ENCODE measurements around the gene DSCAML1. TPM values are rescaled to one million over a fixed set of nuclear protein-coding genes. Genes with fewer than 3 reads are reported as not detected.

DSCAML1 gene
- total RNA-seq, 1 experiment from 2014 or later: 5.4 TPM

DNA sequence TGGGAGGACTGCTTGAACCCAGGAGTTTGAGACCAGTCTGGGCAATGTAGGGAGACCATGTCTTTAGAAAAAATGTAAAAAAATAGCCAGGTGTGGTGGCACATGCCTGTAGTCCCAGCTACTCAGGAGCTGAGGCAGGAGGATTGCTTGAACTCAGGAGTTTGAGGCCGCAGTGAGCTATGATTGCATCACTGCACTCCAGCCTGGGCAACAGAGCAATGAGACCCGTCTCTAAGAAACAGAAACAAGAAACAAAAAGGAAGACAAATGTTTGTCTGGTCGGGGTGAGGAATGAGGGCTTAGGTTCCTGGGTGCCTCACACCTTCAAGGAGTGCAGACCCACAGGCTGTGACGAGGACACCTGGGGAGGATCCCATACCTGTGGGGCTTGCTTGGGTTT lies 277.4 kb downstream of the DSCAML1 start:
- in situ Hi-C loops (cut with HindIII; ENCODE audit: low pct_unique_long_range_greater_than_20kb, low sequenced_read_pairs): no loop called here
- DNase-seq (ENCODE audit: low read depth): peak; percentile 83

DNA sequence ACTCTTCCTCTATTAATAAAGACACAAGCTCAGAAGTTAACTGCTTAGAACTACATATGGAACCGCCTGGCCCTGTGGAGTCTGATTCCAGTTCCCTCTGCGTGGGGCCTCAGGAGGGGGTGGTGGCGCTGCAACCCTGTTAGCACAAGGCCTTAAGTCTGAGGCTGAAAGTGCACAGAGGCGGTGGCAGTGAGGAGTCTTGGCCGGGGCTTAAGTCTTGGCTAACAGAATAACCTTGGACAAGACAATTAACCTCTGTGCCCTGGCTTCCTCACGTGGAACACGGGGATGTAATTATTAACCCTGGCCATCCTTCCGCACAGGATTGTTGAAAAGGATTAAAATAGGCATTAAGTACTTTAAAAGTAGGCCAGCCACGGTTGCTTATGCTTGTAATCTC lies 277.8 kb downstream of the DSCAML1 start:
- in situ Hi-C loops (cut with HindIII; ENCODE audit: low pct_unique_long_range_greater_than_20kb, low sequenced_read_pairs): no loop called here
- peak; percentile 87 for DNase-seq (ENCODE audit: low read depth)

DNA sequence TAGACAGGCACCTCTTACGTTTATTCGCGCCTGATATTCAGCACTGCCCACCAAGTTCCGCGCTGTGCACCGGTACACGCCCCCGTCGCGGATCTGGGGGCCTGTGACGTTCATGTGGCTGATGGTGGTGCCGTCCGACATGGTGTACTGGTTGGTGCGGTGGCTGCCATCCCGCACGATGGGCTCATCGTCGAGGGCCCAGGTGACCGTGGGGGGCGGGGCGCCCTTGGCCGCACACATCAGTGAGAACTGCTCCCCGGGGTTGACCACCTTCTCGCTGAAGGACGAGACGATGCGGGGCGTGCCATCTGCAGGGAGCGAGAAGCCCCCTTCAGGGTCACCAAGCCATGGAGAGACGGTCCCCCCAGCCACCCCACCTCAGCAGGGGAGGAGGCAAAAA lies 278.6 kb downstream of the DSCAML1 start:
- in situ Hi-C loops (cut with HindIII; ENCODE audit: low pct_unique_long_range_greater_than_20kb, low sequenced_read_pairs): no loop called here
- DNase-seq (ENCODE audit: low read depth): no peak

DNA sequence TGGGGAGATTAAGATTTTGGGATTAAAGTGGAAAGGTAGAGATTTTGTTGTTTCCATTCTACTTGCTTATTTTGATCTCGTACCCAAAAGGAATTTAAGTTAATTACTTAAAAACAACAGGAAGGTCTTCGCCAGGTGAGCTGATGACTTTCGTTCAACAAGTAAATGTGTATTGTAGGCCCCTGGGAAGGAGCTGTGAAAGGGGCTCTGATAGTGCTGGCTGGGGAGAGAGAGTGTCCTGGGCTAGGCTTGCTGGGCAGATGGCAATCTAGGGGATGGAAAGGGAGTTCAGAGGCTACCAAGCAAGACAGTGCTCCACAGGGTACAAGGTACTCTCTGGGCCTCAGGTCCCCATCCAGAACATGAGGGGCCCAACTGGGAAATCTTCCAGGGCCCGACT lies 279.9 kb downstream of the DSCAML1 start:
- no peak for DNase-seq (ENCODE audit: low read depth)
- in situ Hi-C loops (cut with HindIII; ENCODE audit: low pct_unique_long_range_greater_than_20kb, low sequenced_read_pairs): no loop called here

DNA sequence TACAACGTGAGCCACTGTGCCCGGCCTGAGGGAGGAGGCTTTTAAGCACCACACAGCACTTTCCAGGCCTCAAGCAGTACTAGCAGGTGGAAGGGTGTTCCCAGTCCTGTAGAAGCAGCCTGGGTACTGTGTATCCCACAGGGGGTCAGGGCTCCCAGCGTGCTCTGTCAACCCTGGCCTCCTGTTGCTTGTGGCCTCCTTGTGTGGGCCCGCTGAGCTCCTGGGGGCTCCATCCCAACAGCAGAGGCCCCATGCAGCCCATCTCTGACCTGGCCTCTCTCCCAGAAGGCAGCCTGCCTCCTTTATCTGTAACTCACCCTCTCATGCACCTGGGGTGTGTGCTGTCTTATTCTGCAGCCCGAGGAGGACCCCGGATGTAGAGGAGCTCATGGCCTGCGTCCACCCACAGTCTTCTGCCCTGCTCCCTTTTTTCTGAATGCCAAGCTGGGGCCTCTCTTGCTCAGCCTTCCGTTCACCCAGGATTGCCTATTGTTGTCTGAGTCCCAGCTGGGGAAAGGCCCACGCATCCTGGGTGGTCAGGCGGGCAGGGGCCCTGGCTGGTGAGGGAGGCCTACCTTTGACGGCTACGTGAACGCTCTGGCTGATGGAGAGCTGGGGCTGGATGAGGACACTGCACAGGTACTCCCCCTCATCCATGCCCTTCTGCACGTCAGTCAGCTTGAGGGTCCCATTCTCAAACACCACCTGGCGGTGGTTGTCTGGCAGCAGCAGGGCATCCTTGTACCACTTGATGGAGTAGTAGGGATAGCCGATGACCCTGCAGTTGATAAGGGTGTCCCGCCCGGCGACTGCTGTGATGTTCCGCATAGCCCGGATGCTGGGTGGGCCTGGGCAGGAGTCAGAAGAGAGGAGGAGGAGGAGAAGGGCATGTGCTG lies 280.9 kb downstream of the DSCAML1 start:
- DNase-seq (ENCODE audit: low read depth): no peak
- in situ Hi-C loops (cut with HindIII; ENCODE audit: low pct_unique_long_range_greater_than_20kb, low sequenced_read_pairs): no loop called here

DNA sequence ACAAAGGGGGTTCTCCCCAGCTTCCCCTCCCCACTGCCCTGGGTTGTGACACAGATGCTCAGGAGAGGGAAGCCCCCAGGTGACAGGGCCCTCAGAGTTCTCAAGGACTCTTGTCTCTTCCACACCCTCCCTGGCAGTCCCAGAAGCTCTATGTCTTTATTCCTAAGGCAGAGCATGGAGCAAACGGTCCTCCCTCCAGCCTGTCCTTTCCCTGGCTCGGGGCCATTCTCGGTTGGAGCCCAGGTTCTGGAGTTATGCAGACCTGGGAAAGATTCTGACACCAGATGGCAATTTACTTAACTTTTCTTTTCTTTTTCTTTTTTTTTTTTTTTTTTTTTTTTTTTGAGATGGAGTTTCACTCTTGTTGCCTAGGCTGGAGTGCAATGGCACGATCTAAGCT lies 282.8 kb downstream of the DSCAML1 start:
- in situ Hi-C loops (cut with HindIII; ENCODE audit: low pct_unique_long_range_greater_than_20kb, low sequenced_read_pairs): no loop called here
- no peak for DNase-seq (ENCODE audit: low read depth)

DNA sequence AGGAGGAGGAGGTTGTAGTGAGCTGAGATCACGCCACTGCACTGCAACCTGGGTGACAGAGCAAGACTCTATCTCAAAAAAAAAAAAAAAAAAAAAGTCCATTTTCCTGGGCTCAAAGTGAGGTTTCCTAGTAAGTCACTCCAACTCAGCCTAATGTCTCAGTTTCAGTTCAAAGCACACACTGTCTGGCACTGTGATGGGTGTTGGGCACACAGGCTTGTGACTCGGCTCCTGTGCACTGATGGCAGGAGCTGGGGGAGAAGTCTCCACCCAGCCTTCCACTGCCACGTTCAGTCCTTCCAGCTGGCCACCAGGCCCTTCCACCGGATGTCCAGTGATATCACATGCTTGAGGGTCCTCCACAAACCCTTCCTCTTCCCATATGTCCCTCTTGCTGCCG lies 283.4 kb downstream of the DSCAML1 start:
- in situ Hi-C loops (cut with HindIII; ENCODE audit: low pct_unique_long_range_greater_than_20kb, low sequenced_read_pairs): no loop called here
- DNase-seq (ENCODE audit: low read depth): peak; percentile 27

DNA sequence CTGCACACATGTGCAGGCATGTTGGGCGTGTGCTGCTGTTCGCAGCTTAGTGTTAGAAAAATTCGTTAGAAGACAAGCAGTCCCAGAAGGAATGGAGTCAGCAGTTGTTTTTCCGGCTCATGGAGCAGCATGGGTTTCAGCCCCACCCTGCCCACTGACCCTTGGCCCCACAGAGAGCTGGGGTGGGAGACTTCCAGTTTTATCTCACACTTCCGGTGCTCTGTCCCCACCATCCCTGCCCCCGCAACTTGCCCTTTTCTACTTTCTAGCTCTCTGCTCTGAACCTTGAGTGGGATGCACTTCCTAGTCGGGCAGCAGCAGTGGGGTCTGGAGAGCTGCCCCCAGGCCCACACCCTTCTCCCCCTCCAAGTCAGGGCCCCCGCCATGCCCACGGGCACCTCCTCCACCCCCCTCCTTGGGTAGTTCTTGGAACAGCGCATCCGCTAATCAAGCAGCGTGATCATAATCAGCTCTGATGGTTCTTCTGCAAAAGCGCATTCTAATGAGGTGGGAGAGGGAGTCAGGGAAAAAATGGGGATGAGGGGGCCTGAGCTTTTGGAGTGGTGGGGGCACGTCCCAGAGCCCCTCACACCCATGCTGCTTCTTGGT lies 285.0 kb downstream of the DSCAML1 start:
- in situ Hi-C loops (cut with HindIII; ENCODE audit: low pct_unique_long_range_greater_than_20kb, low sequenced_read_pairs): no loop called here
- DNase-seq (ENCODE audit: low read depth): peak; percentile 51

DNA sequence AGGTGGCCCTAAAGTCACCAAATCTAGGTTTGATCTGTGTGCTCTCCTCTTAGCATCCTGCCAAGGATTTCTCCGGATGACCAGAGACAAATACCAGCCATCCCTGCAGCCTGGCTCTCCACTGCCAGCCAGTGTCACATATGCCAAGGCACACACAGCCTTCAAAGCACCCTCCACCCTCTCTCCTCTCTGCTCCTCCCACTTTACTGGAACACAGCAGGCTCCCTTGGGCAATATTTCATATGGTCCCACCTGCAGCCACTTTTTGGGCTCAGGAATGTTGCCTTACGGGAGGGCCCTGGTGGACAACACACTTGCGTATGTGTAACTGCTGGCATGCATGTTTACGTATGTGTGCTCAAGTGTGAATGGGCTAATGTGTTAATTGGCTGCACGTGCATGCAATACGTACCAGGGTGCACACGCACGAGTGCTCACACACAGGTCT lies 285.5 kb downstream of the DSCAML1 start:
- in situ Hi-C loops (cut with HindIII; ENCODE audit: low pct_unique_long_range_greater_than_20kb, low sequenced_read_pairs): no loop called here
- DNase-seq (ENCODE audit: low read depth): no peak

DNA sequence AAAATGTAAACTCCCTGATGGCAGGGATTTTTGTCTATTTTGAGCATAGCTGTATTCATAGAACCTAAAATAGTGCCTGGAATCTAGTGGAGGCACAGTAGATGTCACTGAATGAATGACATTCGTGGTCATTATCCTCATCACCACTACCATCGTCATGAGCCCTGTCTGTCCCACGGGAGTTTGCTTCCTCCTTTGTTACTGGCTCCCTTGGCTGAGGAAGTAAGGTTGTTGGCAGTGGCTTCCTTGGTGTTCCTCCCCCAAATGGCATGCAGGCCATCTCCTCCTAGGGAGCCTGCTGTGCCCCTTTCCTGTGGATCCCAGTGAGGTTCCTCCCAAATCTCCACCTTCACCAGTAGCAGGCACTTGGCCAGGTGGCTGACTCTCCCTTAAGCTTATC lies 286.4 kb downstream of the DSCAML1 start:
- in situ Hi-C loops (cut with HindIII; ENCODE audit: low pct_unique_long_range_greater_than_20kb, low sequenced_read_pairs): no loop called here
- DNase-seq (ENCODE audit: low read depth): no peak

DNA sequence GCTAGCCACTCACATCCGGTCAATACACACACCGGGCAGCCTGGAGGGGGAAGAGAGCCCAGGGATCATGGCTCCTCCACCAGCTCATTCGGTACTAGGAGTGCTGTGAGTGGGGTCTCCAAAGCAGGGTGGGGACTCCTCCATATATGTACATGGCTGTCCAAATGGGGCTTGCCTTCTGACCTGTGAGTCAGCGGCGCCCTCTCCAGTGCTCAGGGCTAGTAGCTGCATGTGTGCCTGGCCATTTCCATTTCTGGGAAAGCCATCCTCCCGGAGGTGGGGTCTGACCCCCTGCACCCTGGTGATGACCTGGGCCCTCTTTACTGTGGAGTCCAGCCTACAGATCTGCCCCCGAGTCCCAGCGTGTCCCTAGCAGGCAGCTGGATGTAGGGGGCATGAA lies 287.5 kb downstream of the DSCAML1 start:
- in situ Hi-C loops (cut with HindIII; ENCODE audit: low pct_unique_long_range_greater_than_20kb, low sequenced_read_pairs): no loop called here
- no peak for DNase-seq (ENCODE audit: low read depth)

DNA sequence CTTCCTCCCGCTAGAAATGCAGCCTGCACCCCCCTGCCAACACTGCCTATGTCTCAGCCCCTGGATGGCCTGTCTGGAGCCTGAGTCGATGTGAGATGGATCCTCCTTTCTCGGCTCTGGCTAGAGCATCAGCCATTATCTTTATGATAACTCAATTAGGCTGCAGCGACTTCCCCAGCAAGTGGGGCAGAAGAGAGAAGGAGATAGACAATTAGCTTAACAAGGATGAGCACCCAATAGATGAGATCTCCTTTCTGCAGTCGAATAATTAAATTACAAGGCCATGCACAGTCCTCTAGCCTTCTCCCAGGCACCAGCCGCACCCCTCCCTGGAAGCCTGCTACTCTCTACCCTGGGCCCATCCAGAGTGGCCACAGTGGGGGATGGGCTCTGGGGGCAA lies 290.0 kb downstream of the DSCAML1 start:
- in situ Hi-C loops (cut with HindIII; ENCODE audit: low pct_unique_long_range_greater_than_20kb, low sequenced_read_pairs): no loop called here
- no peak for DNase-seq (ENCODE audit: low read depth)

DNA sequence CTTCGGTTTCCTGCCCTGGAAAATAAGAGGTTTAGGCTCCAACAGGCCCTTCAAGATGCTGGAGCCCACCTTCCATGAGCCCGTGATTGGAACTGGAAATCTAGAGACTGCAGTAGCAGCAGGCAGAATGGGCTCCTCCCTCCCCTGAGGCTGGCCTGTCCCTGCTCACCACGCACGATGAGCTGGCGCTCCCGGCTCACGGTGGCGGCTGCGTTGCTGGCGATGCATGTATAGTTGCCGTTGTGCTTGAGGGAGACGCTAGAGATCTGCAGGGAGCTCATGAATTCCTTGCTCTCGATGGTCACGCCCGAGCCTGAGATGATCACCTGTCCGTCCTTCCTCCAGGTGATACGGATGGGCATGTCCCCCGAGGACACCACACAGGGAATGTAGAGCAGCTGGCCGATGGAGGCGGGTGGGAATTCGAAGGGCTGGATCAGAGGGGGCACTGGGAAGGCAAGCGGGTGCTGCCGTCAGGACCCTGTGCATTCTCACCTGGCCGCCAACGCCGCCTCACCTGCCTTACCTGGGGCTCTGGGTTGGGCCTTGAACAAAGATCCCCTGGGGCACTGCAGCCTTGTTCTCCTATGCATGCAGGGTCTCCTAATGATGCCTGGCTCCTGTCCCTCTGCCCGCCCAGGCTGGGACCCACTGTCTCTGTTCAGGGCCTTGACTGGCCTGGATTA lies 291.6 kb downstream of the DSCAML1 start:
- in situ Hi-C loops (cut with HindIII; ENCODE audit: low pct_unique_long_range_greater_than_20kb, low sequenced_read_pairs): no loop called here
- no peak for DNase-seq (ENCODE audit: low read depth)

DNA sequence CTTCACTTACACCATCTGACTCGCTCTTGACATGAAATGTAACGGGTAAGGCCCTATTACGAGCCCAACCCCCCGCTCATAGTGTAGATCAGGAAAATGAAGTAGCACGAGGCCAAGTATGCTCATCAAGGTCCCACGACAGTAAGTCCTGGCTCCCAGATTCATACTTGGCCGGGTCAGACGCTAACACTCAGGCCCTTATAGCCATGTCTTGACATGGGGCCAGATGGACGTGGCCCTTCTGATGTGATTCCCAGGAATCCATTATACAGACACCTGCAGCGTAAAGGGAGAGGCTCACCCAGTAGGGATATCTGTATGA lies 294.3 kb downstream of the DSCAML1 start:
- DNase-seq (ENCODE audit: low read depth): no peak
- in situ Hi-C loops (cut with HindIII; ENCODE audit: low pct_unique_long_range_greater_than_20kb, low sequenced_read_pairs): no loop called here

DNA sequence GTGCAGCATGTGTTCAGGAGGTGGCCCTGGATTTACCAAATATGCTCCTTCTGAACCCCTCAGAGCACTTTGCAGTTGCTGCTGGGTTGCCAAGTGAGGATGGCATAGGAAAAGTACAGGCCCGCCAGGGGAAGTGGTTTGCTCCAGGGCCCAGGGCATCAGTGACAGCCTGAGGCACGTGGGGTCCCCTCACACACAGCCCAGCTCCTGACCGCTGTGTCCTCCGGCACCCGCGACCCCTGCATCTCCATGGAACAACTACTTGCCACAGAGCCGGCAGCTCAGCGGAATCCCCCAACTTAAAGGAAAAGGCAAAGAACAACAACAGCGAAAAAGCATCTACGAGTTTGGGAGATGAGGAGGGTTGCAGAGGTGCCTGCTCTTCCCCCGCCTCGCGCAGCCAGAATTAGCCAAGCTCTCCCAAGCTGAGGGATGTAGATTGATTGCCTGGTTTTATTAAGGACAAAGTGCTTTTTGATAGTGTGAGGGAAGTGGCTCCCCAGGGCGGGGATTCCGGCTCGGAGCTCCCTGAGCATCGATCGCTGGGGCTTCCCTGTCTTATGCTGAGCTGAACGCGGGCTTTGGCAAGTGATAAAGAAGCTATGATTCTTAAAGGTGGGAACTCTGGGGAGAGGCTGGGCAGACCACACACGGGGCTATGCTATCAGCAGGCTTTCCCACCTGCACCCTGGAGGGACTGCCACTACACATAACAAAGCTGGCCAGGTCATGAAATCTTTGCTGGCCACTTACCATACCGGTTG lies 294.8 kb downstream of the DSCAML1 start:
- in situ Hi-C loops (cut with HindIII; ENCODE audit: low pct_unique_long_range_greater_than_20kb, low sequenced_read_pairs): no loop called here
- no peak for DNase-seq (ENCODE audit: low read depth)

DNA sequence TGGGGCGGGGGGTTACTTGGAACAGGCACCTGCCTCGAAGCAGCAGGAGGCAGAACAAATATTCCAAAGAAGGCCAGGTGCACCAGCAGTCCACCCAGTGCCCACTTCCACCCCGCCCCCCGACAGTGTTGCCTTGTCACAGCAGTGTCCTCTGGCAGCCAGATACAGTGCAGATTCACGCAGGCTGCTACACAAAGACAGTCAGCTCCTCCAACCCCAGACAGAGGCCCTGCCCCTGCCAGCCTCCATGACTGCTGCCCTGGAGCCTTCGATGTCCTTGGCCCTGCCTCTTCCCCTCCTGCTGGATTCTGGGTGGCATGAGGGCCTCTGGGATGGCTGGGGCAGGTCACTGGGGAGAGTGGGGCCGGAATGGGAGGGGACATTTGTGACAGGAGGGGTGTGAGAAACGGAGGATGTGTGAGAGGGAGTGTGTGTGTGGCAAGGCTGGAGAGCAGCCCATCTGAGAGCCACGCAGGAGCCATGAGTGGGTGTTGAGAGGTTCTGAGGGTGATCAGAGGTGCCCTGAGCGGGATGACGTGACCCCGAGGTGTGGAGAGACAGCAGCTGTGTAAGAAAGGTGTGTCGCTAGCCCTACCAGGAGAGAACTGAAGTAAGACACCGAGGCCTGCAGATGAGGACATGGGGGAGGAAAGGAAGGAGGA lies 295.6 kb downstream of the DSCAML1 start:
- no peak for DNase-seq (ENCODE audit: low read depth)
- in situ Hi-C loops (cut with HindIII; ENCODE audit: low pct_unique_long_range_greater_than_20kb, low sequenced_read_pairs): no loop called here

DNA sequence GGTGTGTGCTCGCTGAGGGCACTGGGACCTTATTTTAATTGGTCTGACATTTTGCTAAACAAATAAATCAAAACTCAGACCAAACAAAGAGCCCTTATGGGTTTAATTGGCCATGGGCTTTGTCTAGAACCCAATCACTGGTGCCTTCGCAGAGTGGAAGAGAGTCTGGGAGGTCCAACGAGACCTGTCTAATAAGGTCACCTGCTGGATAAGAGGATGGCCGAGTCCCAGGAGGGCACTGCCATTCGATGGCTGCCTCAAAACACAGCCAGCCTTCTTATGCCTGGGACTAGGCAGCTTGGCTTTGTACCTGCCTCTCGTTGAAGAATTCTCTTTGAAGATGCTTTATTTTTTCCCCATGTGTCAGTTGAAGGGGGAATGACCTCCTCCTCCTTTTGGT lies 298.2 kb downstream of the DSCAML1 start:
- DNase-seq (ENCODE audit: low read depth): no peak
- in situ Hi-C loops (cut with HindIII; ENCODE audit: low pct_unique_long_range_greater_than_20kb, low sequenced_read_pairs): no loop called here

DNA sequence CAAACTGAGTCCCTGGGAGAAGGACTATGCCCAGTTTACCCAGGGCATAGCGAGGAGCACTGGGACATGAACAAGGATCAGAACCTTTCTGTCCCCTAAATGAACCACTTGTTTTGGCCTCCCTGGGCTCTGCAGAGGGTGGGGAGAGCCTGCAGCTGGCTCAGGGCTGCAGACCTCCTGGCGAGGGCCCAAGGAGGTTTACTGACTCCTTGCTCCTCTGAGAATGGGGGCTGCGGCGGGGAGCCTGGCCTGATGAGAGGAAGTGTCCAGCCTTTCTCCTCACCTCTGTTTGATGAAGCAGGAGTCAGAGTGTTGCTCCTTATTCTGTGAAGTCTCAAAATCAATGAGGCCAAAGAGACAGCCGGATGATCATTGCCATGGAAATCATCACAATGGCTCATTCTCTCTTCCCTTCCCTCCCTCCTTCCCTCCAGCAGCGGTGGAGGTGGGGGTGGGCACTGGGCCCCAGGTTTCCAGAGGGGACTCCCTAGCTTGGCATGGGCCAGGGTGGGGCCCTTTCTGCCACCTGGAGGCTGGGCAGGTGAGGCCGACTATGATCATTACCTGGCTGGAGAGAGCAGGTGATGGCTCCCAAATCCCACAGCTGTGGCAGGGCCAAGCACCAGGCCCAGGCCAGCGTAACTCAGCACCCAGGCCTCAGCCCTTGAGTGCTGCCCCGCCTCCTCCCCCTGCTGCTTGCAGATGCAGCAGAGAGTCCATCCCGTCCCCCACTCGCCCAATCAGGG lies 299.6 kb downstream of the DSCAML1 start:
- in situ Hi-C loops (cut with HindIII; ENCODE audit: low pct_unique_long_range_greater_than_20kb, low sequenced_read_pairs): no loop called here
- no peak for DNase-seq (ENCODE audit: low read depth)
